Endothelial cell of umbilical vein (primary cell): Measurements from ENCODE around the gene LLCFC1. TPM values are rescaled to one million over a fixed set of nuclear protein-coding genes. Genes with fewer than 3 reads are reported as not detected.

Source experiments
- BruUV-seq: library from RNA; stranded (reverse); fragments of 400-500 nt; replicated peaks from 2 replicates; lab custom pipeline; 2021; lab: Mats Ljungman, UMichigan
- CTCF ChIA-PET: fragments of 300-600, 350-600 bp; sonication (Branson Sonifier 250); formaldehyde crosslinking; loops from one replicate; lab custom pipeline; 2021; ENCODE audit warnings: antibody characterized with exemption, inconsistent platforms; lab: Charles Lee
- POLR2A ChIA-PET: fragments of 300-600, 350-600 bp; sonication (Branson Sonifier 250); formaldehyde crosslinking; loops from one replicate; lab custom pipeline; 2021; ENCODE audit warnings: antibody characterized with exemption, inconsistent platforms; lab: Charles Lee
- DNase-seq: peaks from one replicate; pipeline ENCODE4 v3.0.0-alpha.2; 2011; ENCODE audit warnings: low read depth, low spot score
- FAIRE-seq: peaks from 2 replicates; lab custom pipeline; 2011; peaks lifted over from hg19 to GRCh38; lab: Jason Lieb, UNC
- H2AFZ ChIP-seq: 2 replicates; pipeline ENCODE4 v1.6.0; 2012; ENCODE audit warnings: low read depth, low read length, control low read depth, inconsistent platforms
- H3K27ac ChIP-seq: 2 replicates; pipeline ENCODE4 v1.5.1; 2011; ENCODE audit warnings: low read depth, mild to moderate bottlenecking, control low read depth, low read length, moderate library complexity; ENCODE audit not compliant: insufficient read depth
- H3K27me3 ChIP-seq, 2 experiments: 2 replicates each; pipeline versions ENCODE4 v1.6.0 to v1.6.1; 2011; ENCODE audit warnings: low read length in 2 of 2, mixed read lengths in 1 of 2; ENCODE audit not compliant: control insufficient read depth in 2 of 2, insufficient read depth in 2 of 2
- H3K36me3 ChIP-seq, 2 experiments: 2 replicates in 1 of 2; 3 replicates in 1 of 2; pipeline ENCODE4 v1.5.1; 2011; ENCODE audit warnings: low read length in 2 of 2, mild to moderate bottlenecking in 1 of 2, moderate library complexity in 1 of 2; ENCODE audit not compliant: control insufficient read depth in 2 of 2, insufficient read depth in 2 of 2; ENCODE audit errors: extremely low read depth in 1 of 2
- H3K4me1 ChIP-seq: 3 replicates; pipeline ENCODE4 v1.5.1; 2011; ENCODE audit warnings: mild to moderate bottlenecking, low read length; ENCODE audit not compliant: control insufficient read depth, insufficient read depth; ENCODE audit errors: extremely low read depth
- H3K4me2 ChIP-seq: 2 replicates; pipeline ENCODE4 v1.6.1; 2011; ENCODE audit warnings: low read length, control low read depth, mixed read lengths; ENCODE audit not compliant: insufficient read depth
- H3K4me3 ChIP-seq, 3 experiments: fragments of 200-600 bp in 1 of 3; sonication (generic), shearing (Covaris generic) in 1 of 3; replicated peaks in 1 of 3; 2 replicates each; pipeline ENCODE4 v1.5.1; 2011 to 2016; ENCODE audit warnings: control low read depth in 3 of 3, low read length in 3 of 3, mild to moderate bottlenecking in 2 of 3, inconsistent platforms in 1 of 3, low read depth in 1 of 3, moderate library complexity in 1 of 3; ENCODE audit not compliant: insufficient read depth in 1 of 3
- H3K79me2 ChIP-seq: 2 replicates; pipeline ENCODE4 v1.6.0; 2012; ENCODE audit warnings: low read length, inconsistent platforms; ENCODE audit not compliant: control insufficient read depth, insufficient read depth
- H3K9ac ChIP-seq: replicated peaks from 2 replicates; pipeline ENCODE3; 2011; ENCODE audit warnings: low read length, control low read depth; ENCODE audit not compliant: insufficient read depth; ENCODE audit errors: extremely low read depth
- H3K9me1 ChIP-seq: replicated peaks from 3 replicates; pipeline ENCODE4 v1.6.0; 2011; ENCODE audit warnings: mild to moderate bottlenecking, low read length; ENCODE audit not compliant: control insufficient read depth, insufficient read depth; ENCODE audit errors: extremely low read depth
- H3K9me3 ChIP-seq: replicated peaks from 2 replicates; pipeline ENCODE4 v1.5.1; 2012; ENCODE audit warnings: low read length, inconsistent platforms; ENCODE audit not compliant: control insufficient read depth, insufficient read depth
- H4K20me1 ChIP-seq: replicated peaks from 2 replicates; pipeline ENCODE3; 2011; ENCODE audit warnings: mild to moderate bottlenecking, low read length; ENCODE audit not compliant: control insufficient read depth, insufficient read depth; ENCODE audit errors: extremely low read depth
- CTCF ChIP-seq, 2 donors: IDR thresholded peaks; 1 replicate in 1 of 2; 2 replicates in 1 of 2; pipeline ENCODE4 v1.5.1; 2011; ENCODE audit warnings: low read length in 2 of 2, mild to moderate bottlenecking in 2 of 2, moderate library complexity in 2 of 2, control low read depth in 1 of 2, inconsistent platforms in 1 of 2, low read depth in 1 of 2; ENCODE audit not compliant: insufficient read depth in 1 of 2; ENCODE audit errors: extremely low read depth in 1 of 2
- EZH2 ChIP-seq: IDR thresholded peaks from 2 replicates; pipeline ENCODE4 v1.6.1; 2012; ENCODE audit warnings: borderline replicate concordance, low read depth, mild to moderate bottlenecking, moderate library complexity, low read length, inconsistent platforms; ENCODE audit not compliant: severe bottlenecking
- FOS ChIP-seq: IDR thresholded peaks from 2 replicates; pipeline ENCODE4 v1.6.1; 2011; ENCODE audit warnings: mild to moderate bottlenecking, low read length, moderate library complexity, borderline replicate concordance; ENCODE audit not compliant: insufficient read depth
- GATA2 ChIP-seq: IDR thresholded peaks from 2 replicates; pipeline ENCODE4 v1.7.0; 2011; ENCODE audit warnings: low read depth, mild to moderate bottlenecking, moderate library complexity, mixed read lengths, low read length; ENCODE audit not compliant: insufficient read length, insufficient read depth
- JUN ChIP-seq: IDR thresholded peaks from 2 replicates; pipeline ENCODE4 v1.6.1; 2011; ENCODE audit warnings: borderline replicate concordance, low read depth; ENCODE audit not compliant: insufficient read length, insufficient read depth
- MAX ChIP-seq: IDR thresholded peaks from 2 replicates; pipeline ENCODE4 v1.6.1; 2011; ENCODE audit not compliant: insufficient read depth, insufficient read length
- MYC ChIP-seq: IDR thresholded peaks from one replicate; pipeline ENCODE4 v1.6.1; 2011; ENCODE audit warnings: mild to moderate bottlenecking, low read depth, low read length
- POLR2A ChIP-seq: IDR thresholded peaks from 2 replicates; pipeline ENCODE4 v1.6.1; 2012; ENCODE audit warnings: low read depth, mild to moderate bottlenecking, control low read depth, low read length
- POLR2AphosphoS5 ChIP-seq: IDR thresholded peaks from 2 replicates; pipeline ENCODE4 v1.6.1; 2012; ENCODE audit warnings: low read depth, mild to moderate bottlenecking, control low read depth, low read length, moderate library complexity; ENCODE audit not compliant: insufficient read depth
- dilution Hi-C: fragments of 300-500 bp; cut with MboI; formaldehyde crosslinking; loops from one replicate; pipeline ENCODE4 v1.15.0; 2019; ENCODE audit warnings: low sequenced_read_pairs; ENCODE audit not compliant: extremely low pct_ligation_motif_present
- intact Hi-C: fragments of 100-400 bp; cut with micrococcal nuclease; formaldehyde crosslinking; loops from one replicate; pipeline ENCODE4 v1.10.0; 2022
- polyA plus RNA-seq, 4 experiments: library from polyadenylated mRNA; depleted of rRNA in 3 of 4; stranded (reverse) in 3 of 4; unstranded in 1 of 4; fragments of >200 nt; gene quantifications; 2 replicates each; pipeline versions ENCODE4 v1.2.1 to v1.2.3, GENCODE V29; 2011 to 2012; ENCODE audit warnings: missing spikeins in 1 of 4
- total RNA-seq: library from RNA; stranded (reverse); gene quantifications from 2 replicates; pipeline ENCODE4 v1.2.3, GENCODE V29; 2021

LLCFC1 gene
- total and polyA plus RNA-seq, 2 donors (not counting 3 experiments of a cell fraction or from before 2014, with no cell fraction given) = not detected

GRCh38 chr7:142896151-142896550 is 43.1 kb upstream of the LLCFC1 start:
- no TSS peak for BruUV-seq
- Histone ChIP-seq H3K27ac (no peak overlapping the region), H3K9ac (no peak overlapping the region), H3K9me3 (no peaks in the 10 kb centered on the region), H2AFZ (no peak overlapping the region), H3K9me1 (no peaks in the 10 kb centered on the region), H3K4me1 (no peaks in the 10 kb centered on the region), H3K79me2 (no peaks in the 10 kb centered on the region), H3K4me2 (no peak overlapping the region), H3K27me3 (peaks cover 0 to 2% of the 10 kb centered on the region in 2 experiments), H3K4me3 (no peak overlapping the region), H3K36me3 (no peaks in the 10 kb centered on the region), H4K20me1 (no peaks in the 10 kb centered on the region)
- POLR2A ChIA-PET = no interaction called here
- FAIRE-seq (no peak), DNase-seq (no peak)
- CTCF ChIA-PET = interaction anchor here (1.3 kb wide), 1 partner anchor 74 kb away, joined by 3 read pairs; no protein-coding TSS in a partner anchor
- TF ChIP-seq POLR2A (no peak), JUN (no peak), GATA2 (no peak), EZH2 (no peak), POLR2AphosphoS5 (no peak), CTCF (IDR thresholded peaks at IDR 0.05; ENCODE audit: extremely low read depth in 1 of 2, insufficient read depth in 1 of 2, low read depth in 1 of 2, low read length in 2 of 2) (no peak), MYC (no peak), MAX (no peak), FOS (no peak)
- intact Hi-C loops (no loop called here), dilution Hi-C loops (no loop called here)
